Cardiac muscle cell (in vitro differentiated cells and primary cell): ENCODE data around the gene SEC61A1. TPM values are rescaled to one million over a fixed set of nuclear protein-coding genes. Genes with fewer than 3 reads are reported as not detected.

Experiments
- DNase-seq, 2 donors: peaks; one replicate each; pipeline versions ENCODE4 v3.0.0 to v3.0.0-alpha.2; 2010 to 2017; ENCODE audit warnings: low read depth in 1 of 2, low spot score in 1 of 2
- H3K27ac ChIP-seq: fragments of 200-600 bp; sonication (generic); 2 replicates; pipeline ENCODE4 v1.5.1; 2016
- H3K27me3 ChIP-seq: fragments of 200-600 bp; sonication (generic); 2 replicates; pipeline ENCODE4 v1.6.0; 2016; ENCODE audit warnings: control low read depth
- H3K36me3 ChIP-seq: fragments of 200-600 bp; sonication (generic); 2 replicates; pipeline ENCODE4 v1.5.1; 2016; ENCODE audit warnings: control low read depth
- H3K4me1 ChIP-seq: fragments of 200-600 bp; sonication (generic); 2 replicates; pipeline ENCODE4 v1.8.1; 2017; ENCODE audit warnings: low read depth, mild to moderate bottlenecking, mixed run types
- H3K4me3 ChIP-seq: fragments of 200-600 bp; sonication (generic); 2 replicates; pipeline ENCODE4 v1.5.1; 2016; ENCODE audit warnings: mild to moderate bottlenecking
- H3K9me3 ChIP-seq: fragments of 200-600 bp; sonication (generic); 2 replicates; pipeline ENCODE4 v1.5.1; 2017; ENCODE audit warnings: low read depth, mild to moderate bottlenecking, control low read depth
- polyA plus RNA-seq: library from polyadenylated mRNA; unstranded; fragments of >200 nt; fragmentation: Nextera tagmentation; extraction: Ambion mirVana; gene quantifications from 2 replicates; pipeline ENCODE4 v1.2.1, GENCODE V29; 2016
- total RNA-seq: library from RNA; depleted of rRNA; stranded (reverse); fragments of >200 nt; gene quantifications from 2 replicates; pipeline ENCODE4 v1.2.3, GENCODE V29; 2016
- TF ChIP-seq, protein P1 (sequence below): IDR thresholded peaks from 2 replicates; pipeline ENCODE4 v1.5.1; 2012; ENCODE audit warnings: low read depth, mild to moderate bottlenecking, low read length

The SEC61A1 gene
- total RNA-seq (92.4 and 125 TPM in 2 replicates), polyA plus RNA-seq (95.1 and 133 TPM in 2 replicates)

DNA sequence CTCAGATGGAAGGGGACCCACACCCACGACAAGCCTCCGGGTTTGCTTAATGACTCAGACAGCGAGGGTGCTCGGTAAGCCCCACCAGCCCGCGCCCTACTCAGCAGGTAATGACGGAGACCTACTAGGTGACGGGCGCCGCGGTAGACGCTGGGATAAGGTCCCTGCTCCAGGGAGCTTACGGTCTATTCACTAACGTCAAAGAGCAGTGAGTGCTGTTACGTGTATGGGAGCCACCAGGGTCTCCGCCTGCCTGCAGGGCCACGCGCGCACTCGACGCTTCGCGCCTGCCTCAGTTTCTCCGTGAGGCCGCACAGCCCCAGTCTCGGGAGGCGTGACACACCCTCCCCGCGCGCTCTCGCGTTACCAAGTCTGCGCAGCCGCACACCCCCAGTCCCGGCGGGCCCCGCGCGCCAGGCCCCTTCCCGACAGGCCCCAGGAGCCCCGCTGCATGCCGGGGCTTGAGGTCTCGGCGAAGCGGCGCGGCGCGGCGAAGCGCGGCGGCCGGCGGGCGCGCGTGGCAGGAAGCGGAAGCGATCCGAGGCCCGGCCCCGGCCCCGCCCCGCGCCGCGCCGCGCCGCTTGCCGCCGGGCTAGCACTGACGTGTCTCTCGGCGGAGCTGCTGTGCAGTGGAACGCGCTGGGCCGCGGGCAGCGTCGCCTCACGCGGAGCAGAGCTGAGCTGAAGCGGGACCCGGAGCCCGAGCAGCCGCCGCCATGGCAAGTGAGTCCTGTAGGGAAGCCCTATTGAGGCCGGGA, at the start of gene SEC61A1:
Gene SEC61A1, plus strand, starts transcription at position 601 of the 758 bp plus-strand sequence. Its CDS starts 116 bp downstream, at position 717.
- DNase-seq, result peak; percentile 95 to 97
- H3K27ac ChIP-seq, result peak within 1 kb of the TSS; percentile 91
- H3K4me3 ChIP-seq, result peak within 1 kb of the TSS; percentile 86
- H3K36me3 ChIP-seq, result peaks cover 18% of the 10 kb centered on the region
- TF ChIP-seq, protein P1, sequence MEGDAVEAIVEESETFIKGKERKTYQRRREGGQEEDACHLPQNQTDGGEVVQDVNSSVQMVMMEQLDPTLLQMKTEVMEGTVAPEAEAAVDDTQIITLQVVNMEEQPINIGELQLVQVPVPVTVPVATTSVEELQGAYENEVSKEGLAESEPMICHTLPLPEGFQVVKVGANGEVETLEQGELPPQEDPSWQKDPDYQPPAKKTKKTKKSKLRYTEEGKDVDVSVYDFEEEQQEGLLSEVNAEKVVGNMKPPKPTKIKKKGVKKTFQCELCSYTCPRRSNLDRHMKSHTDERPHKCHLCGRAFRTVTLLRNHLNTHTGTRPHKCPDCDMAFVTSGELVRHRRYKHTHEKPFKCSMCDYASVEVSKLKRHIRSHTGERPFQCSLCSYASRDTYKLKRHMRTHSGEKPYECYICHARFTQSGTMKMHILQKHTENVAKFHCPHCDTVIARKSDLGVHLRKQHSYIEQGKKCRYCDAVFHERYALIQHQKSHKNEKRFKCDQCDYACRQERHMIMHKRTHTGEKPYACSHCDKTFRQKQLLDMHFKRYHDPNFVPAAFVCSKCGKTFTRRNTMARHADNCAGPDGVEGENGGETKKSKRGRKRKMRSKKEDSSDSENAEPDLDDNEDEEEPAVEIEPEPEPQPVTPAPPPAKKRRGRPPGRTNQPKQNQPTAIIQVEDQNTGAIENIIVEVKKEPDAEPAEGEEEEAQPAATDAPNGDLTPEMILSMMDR, result no peak
- H3K27me3 ChIP-seq, result peaks cover 16% of the 10 kb centered on the region
- H3K9me3 ChIP-seq, result no peaks in the 10 kb centered on the region
- peaks cover 12% of the 10 kb centered on the region for H3K4me1 ChIP-seq

DNA sequence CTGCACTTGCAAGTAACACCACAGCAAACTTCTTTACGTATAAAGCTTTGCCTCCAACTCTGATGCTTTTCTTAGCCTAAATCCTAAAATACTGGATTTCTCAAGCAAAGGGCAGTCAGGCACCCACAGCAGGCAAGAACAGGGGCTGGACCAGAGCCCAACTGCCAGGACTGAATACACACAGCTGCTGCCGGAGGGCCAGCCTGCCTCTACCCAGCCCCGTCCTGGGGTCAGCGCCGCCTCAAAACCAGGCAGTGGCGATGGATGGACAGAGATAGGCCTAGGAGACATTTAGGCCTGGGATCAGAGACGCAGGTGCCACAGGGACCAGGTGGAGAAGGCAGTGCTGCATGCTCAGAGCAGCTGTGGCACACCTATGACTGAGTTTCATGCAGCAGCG, 47.6 kb upstream of the SEC61A1 start:
- TF ChIP-seq, protein P1, result no peak
- no peak for DNase-seq
- Histone ChIP-seq H3K27ac (no peak overlapping the region), H3K9me3 (no peaks in the 10 kb centered on the region), H3K27me3 (peaks cover 5% of the 10 kb centered on the region), H3K4me3 (no peak overlapping the region), H3K36me3 (no peaks in the 10 kb centered on the region), H3K4me1 (no peaks in the 10 kb centered on the region)

DNA sequence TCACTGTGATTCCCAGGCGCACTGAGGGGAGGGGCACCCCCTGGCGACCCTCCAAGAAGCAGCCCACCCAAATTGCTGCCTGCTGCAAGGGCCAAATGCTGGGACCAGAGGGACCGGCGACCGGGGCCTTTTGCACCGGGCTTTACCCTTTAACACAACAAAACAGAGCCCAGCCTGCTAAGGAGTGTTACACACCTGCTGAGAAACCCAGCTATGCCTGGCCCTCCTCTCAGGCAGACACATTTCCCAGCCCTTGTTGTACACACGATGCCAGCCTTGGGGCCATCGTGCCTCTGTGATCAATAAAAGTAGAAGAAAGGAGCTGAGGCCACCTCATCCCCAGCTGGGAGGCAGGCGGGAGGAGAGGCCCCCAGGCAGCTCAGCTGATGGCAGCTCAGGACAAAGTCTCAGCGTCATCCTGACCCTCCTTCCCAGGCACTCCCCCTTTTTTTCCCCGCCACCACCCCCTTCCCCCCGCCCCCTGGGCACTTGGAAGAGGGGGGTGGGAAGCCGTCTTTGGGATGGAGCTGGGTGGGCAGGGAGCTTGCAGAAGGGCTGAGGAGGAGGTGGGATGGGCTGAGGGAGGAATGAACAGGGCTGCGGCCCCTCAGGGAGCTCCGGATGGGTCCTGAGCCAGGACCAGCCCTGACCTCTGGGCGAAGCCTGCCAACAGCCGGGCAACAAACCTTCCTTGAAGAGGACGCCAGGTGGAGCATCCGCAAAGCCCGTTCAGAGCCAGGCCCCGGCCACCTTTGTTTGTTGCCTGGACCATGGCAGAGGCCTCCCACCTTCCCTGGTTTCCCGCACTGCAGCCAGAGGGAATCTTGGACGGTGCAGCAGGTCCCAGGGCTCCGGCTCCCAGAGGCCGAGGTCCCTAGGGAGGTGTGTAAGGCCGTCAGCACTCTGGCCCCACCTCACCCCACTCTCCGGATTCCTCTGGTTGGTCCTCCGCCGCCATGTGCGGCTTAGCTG, 45.9 kb upstream of the SEC61A1 start:
- DNase-seq, result peak in 1 of 2 donors; percentile 12

DNA sequence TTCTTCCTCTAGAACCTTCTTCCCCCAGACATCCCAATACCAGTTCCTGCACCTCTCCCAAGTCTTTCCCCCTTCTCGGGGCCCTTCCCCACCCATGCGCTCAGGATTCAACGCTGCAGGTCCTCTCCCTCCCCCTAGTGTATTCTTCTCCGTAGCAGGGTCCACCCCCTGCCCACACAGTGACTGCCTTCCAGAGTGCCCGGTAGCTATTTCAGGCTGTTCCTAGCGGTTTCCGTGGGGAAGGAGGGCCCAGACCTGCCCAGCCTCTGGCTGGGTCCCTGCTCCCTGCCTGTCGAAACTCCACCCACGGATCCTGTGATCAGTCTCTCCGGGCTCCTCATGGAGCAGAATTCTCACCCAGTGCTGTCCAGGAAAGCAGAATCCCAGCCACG, 45.2 kb upstream of the SEC61A1 start:
- H3K9me3 ChIP-seq, result no peaks in the 10 kb centered on the region
- TF ChIP-seq, protein P1, result no peak
- H3K27me3 ChIP-seq, result peaks cover 5% of the 10 kb centered on the region
- no peak overlapping the region for H3K27ac ChIP-seq
- peaks cover 3% of the 10 kb centered on the region for H3K4me1 ChIP-seq
- peak in 1 of 2 donors; percentile 21 for DNase-seq
- H3K36me3 ChIP-seq, result no peaks in the 10 kb centered on the region
- H3K4me3 ChIP-seq, result no peak overlapping the region

More for the DNA sequence above, 45.9 kb upstream of the SEC61A1 start:
- Histone ChIP-seq H3K27ac (no peak overlapping the region), H3K4me1 (peaks cover under 1% of the 10 kb centered on the region), H3K36me3 (no peaks in the 10 kb centered on the region), H3K9me3 (no peaks in the 10 kb centered on the region), H3K27me3 (peaks cover 5% of the 10 kb centered on the region), H3K4me3 (no peak overlapping the region)
- TF ChIP-seq, protein P1, result no peak

DNA sequence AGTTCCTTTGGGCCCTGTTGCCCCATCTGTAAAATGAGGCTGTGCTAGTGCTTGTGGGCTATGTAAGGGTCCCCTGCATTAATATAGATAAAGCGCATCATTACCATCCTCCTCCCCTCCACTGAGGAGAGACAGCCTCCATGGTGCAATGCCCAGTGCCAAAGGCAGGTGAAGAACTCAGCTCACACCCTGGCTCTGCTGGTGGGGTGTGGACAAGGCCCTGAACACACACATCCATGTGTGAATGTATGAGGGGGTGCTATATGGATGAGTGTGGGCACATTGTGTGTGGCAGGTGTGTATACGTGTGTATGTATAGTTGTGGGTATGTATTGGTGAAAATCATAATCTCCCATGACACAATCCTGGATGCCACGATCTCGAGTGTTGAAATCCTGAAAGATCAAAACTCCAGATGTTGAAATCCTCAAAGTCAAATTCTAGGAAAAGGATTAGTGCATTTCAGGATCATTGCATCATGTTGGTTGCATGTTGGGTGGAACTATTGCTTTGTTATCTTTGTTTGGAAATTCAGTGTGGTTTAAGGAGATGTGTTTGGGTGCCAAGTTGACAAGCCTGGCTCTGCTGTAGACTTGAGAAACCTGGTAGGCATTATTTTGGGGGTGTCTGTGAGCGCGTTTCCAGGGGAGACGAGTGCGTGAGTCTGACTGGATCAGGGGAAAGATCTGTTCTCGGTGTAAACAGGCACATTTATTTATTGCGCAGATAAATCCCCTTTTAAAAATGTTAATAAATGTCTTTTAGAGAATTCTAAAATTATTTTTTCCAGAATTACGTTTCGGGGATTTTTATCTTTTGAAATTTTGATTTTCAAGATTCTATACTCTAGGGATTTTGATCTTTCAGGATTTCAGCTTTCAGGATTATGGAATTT, 42.0 kb upstream of the SEC61A1 start:
- H3K27ac ChIP-seq, result no peak overlapping the region
- peaks cover 3% of the 10 kb centered on the region for H3K4me1 ChIP-seq
- H3K4me3 ChIP-seq, result no peak overlapping the region
- TF ChIP-seq, protein P1, result no peak
- no peaks in the 10 kb centered on the region for H3K27me3 ChIP-seq
- peak in 1 of 2 donors; percentile 84 for DNase-seq
- no peaks in the 10 kb centered on the region for H3K36me3 ChIP-seq
- H3K9me3 ChIP-seq, result no peaks in the 10 kb centered on the region
